ENCODE measurements around the gene MFRP.

MFRP gene

DNA sequence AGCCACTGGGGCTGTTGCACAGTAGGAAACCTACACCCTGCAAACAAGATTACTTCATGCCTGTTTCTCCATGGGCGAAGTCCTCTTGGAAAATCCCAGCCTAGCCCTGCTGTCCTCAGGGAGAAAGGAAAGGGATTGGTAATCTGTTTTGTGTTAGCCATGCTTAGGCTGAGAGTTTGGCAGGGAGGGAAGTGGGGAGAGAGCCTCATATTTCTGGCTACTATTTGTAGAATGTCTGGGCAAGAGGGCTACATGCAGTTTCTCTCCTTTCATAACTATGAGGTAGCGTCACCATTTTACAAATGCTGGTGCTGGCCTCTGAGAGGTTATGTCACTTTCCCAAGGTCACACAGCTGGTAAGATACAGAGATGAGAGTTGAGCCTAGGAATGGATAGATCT lies 737 bp upstream of the MFRP start:
- in situ Hi-C loops (cut with MboI; ENCODE audit: low pct_unique_long_range_greater_than_20kb, low sequenced_read_pairs, unreplicated experiment) = no loop called here
- DNase-seq (ENCODE audit: low spot score) = no peak
- TF ChIP-seq, protein P1, sequence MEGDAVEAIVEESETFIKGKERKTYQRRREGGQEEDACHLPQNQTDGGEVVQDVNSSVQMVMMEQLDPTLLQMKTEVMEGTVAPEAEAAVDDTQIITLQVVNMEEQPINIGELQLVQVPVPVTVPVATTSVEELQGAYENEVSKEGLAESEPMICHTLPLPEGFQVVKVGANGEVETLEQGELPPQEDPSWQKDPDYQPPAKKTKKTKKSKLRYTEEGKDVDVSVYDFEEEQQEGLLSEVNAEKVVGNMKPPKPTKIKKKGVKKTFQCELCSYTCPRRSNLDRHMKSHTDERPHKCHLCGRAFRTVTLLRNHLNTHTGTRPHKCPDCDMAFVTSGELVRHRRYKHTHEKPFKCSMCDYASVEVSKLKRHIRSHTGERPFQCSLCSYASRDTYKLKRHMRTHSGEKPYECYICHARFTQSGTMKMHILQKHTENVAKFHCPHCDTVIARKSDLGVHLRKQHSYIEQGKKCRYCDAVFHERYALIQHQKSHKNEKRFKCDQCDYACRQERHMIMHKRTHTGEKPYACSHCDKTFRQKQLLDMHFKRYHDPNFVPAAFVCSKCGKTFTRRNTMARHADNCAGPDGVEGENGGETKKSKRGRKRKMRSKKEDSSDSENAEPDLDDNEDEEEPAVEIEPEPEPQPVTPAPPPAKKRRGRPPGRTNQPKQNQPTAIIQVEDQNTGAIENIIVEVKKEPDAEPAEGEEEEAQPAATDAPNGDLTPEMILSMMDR (IDR thresholded peaks at IDR 0.05; ENCODE audit: extremely low read depth, insufficient read depth, missing control alignments) = no peak

DNA sequence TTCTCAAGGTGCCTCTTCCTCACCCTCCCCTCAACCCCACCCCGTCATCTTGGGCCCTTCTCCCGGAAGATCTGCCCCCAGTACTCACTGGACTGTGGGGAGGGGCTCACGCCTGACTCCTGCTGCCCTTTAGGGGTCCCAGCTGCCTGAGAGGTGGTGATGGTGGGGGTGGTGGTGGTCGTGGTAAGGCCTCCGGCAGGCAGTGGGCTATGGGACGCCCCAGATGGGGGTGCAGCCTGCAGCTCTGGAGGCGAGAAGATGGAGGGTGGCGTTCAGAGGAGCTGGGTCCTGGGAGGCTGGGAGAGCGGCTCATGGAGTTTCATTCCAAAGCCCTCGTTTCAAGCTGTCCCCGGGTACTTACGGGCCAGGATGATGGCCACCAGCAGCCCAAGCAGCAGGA lies 820 bp downstream of the MFRP start:
- no peak for DNase-seq (ENCODE audit: low spot score)
- in situ Hi-C loops (cut with MboI; ENCODE audit: low pct_unique_long_range_greater_than_20kb, low sequenced_read_pairs, unreplicated experiment) = no loop called here
- TF ChIP-seq, protein P1 (IDR thresholded peaks at IDR 0.05; ENCODE audit: extremely low read depth, insufficient read depth, missing control alignments) = no peak

DNA sequence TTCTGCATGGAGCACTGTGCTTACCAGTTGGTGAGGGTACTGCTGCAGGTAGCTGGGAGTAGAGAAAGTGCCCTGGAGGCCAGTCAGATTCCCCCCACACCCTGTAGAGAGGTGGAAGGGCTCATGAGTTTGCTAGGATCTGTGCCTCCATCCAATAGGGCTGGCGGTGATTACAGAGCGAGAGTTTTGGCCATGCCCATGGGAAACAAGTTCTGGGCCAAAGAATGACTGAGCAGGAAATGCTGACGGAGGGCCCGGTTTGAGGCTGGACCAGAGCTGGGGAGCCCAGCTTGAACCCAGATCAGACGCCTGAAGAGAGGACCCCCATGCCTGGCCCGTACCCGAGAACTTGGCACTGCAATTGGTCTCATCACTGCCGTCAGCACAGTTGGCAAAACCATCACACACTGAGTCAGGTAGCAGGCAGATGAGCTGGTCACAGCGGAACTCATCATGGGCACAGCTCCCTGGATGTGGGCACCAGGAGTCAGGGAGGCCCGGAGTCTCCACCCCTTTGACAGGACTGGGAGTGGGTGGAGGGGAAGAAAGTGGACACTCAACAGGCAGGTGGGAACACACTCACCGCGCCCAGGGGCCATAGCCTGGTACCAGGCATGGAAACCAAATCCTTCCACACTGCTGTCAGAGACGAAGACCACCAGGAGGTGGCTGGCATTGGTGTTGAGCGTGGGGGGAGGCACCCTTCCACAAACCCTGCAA lies 2.1 kb downstream of the MFRP start:
- DNase-seq (ENCODE audit: low spot score) = no peak
- TF ChIP-seq, protein P1 (IDR thresholded peaks at IDR 0.05; ENCODE audit: extremely low read depth, insufficient read depth, missing control alignments) = no peak
- in situ Hi-C loops (cut with MboI; ENCODE audit: low pct_unique_long_range_greater_than_20kb, low sequenced_read_pairs, unreplicated experiment) = no loop called here

DNA sequence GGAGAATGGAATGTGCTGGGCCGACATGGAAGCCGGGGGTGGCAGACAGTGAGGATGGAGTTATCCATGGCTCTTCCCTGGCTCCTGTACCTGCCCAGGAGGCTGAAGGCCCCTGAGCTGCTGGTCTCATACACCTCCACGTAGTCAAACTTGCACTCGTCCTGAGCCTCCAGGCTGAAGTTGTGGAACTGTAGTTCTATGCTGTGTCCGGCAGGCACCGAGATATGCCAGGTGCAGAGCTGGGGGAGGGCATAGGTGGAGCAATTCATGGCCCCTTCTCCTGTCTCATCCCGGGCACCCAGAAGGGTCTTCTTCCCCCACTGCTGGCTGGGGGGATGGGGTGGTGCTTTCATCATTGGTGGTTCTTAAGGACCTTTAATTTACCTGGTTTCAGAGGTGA lies 2.8 kb downstream of the MFRP start:
- TF ChIP-seq, protein P1 (IDR thresholded peaks at IDR 0.05; ENCODE audit: extremely low read depth, insufficient read depth, missing control alignments) = no peak
- in situ Hi-C loops (cut with MboI; ENCODE audit: low pct_unique_long_range_greater_than_20kb, low sequenced_read_pairs, unreplicated experiment) = no loop called here
- no peak for DNase-seq (ENCODE audit: low spot score)

DNA sequence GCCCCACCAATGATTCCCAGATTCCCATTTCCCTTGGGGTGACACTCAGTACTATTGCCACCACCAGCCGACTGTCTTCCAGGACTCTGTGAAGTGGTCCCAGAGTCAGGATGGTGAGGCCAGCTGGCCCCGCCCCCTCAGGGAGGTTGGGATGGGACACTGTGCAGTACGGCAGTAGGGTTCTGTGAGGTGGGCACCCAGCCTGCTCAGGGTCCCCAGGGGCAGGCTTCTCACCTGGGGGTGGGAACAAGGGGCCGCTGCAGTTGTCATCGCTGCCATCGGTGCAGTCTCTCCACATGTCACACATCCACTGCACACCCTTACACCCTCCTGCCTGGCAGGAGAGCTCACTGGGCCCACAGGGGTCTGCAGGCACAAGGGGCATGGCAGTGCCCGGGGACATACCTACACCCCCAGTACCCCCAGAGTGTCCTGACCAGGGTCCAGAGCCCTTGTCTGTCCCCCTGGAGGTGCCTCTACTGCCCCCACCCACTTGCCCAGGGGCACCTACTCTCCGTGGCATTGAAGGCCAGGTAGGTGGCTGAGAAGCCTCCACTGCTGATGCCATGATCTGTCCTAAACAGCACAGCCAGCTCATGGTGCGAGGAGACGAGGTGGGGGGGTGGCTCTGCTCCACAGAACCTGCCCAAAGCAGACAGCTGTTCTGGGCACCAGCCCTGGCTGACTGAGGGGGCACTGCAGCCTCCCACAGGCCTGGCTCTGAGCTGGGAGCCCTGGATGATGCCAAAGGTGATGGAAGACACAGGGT lies 4.0 kb downstream of the MFRP start:
- TF ChIP-seq, protein P1 (IDR thresholded peaks at IDR 0.05; ENCODE audit: extremely low read depth, insufficient read depth, missing control alignments) = no peak
- no peak for DNase-seq (ENCODE audit: low spot score)
- in situ Hi-C loops (cut with MboI; ENCODE audit: low pct_unique_long_range_greater_than_20kb, low sequenced_read_pairs, unreplicated experiment) = no loop called here

DNA sequence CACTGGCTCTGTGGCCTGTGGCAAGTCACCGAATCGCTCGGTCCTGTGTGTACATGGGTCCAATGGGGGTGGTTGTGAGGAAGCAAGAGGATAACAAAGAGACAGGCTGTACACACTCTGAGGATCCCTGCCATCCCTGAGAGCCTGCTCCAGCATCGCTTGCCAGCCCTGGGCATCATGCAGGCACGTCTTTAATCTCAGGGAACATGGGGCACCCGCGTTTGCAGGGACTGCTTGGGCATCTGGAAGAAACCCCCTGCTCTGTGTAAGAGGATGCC lies 4.5 kb downstream of the MFRP start:
- TF ChIP-seq, protein P1 (IDR thresholded peaks at IDR 0.05; ENCODE audit: extremely low read depth, insufficient read depth, missing control alignments) = no peak
- no peak for DNase-seq (ENCODE audit: low spot score)
- in situ Hi-C loops (cut with MboI; ENCODE audit: low pct_unique_long_range_greater_than_20kb, low sequenced_read_pairs, unreplicated experiment) = no loop called here

All from GM13977 (cell line).